HEK293 (cell line): ENCODE results near the gene MME.

Source experiments
- CTCF ChIA-PET: fragments of 350-600 bp; formaldehyde crosslinking; extraction: SDS; loops from one replicate; lab custom pipeline; 2021; ENCODE audit warnings: antibody characterized with exemption; lab: Yijun Ruan, JAX
- POLR2A ChIA-PET: fragments of 300-600 bp; formaldehyde crosslinking; extraction: SDS; loops from one replicate; lab custom pipeline; 2020; ENCODE audit warnings: antibody characterized with exemption, inconsistent platforms; lab: Yijun Ruan, JAX
- H3K27ac ChIP-seq: fragments of 200-500 bp; sonication (Bioruptor generic); 2 replicates; pipeline ENCODE4 v1.5.1; 2014; ENCODE audit warnings: low read depth, low read length, control low read depth, inconsistent platforms; ENCODE audit errors: extremely low read depth
- H3K36me3 ChIP-seq, 2 experiments: fragments of 200-500 bp in 1 of 2; sonication (Bioruptor generic) in 1 of 2; 1 replicate in 1 of 2; 2 replicates in 1 of 2; pipeline ENCODE4 v1.5.1; 2014 to 2017; ENCODE audit warnings: inconsistent platforms in 2 of 2, low read length in 2 of 2; ENCODE audit not compliant: control insufficient read depth in 2 of 2, insufficient read depth in 1 of 2
- H3K4me1 ChIP-seq: fragments of 200-500 bp; sonication (Bioruptor generic); 2 replicates; pipeline ENCODE4 v1.5.1; 2014; ENCODE audit warnings: mild to moderate bottlenecking, low read length, inconsistent platforms; ENCODE audit not compliant: control insufficient read depth, insufficient read depth
- H3K4me3 ChIP-seq: 2 replicates; pipeline ENCODE4 v1.5.1; 2011; ENCODE audit warnings: low read depth, mild to moderate bottlenecking, control low read depth, low read length, moderate library complexity
- H3K9me3 ChIP-seq: fragments of 200-500 bp; sonication (Bioruptor generic); 2 replicates; pipeline ENCODE4 v1.5.1; 2014; ENCODE audit warnings: low read depth, low read length, inconsistent platforms; ENCODE audit not compliant: control insufficient read depth, insufficient read depth
- GFI1B ChIP-seq: fragments of 450-650 bp; formaldehyde crosslinking; IDR thresholded peaks from 2 replicates; pipeline ENCODE4 v1.5.1; 2016; ENCODE audit warnings: missing biosample characterization, missing genetic modification characterization
- WT1 ChIP-seq: fragments of 450-650 bp; formaldehyde crosslinking; IDR thresholded peaks from 2 replicates; pipeline ENCODE4 v1.5.1; 2016; ENCODE audit warnings: missing biosample characterization, missing genetic modification characterization
- ZFP41 ChIP-seq: fragments of 450-650 bp; formaldehyde crosslinking; IDR thresholded peaks from 2 replicates; pipeline ENCODE4 v1.5.1; 2016; ENCODE audit warnings: missing biosample characterization, missing genetic modification characterization, borderline replicate concordance
- ZNF10 ChIP-seq: fragments of 450-650 bp; formaldehyde crosslinking; IDR thresholded peaks from 2 replicates; pipeline ENCODE4 v1.5.1; 2017; ENCODE audit warnings: missing biosample characterization, missing genetic modification characterization
- ZNF114 ChIP-seq: fragments of 450-650 bp; formaldehyde crosslinking; IDR thresholded peaks from 2 replicates; pipeline ENCODE4 v1.5.0; 2017; ENCODE audit warnings: missing biosample characterization, missing genetic modification characterization
- ZNF155 ChIP-seq: fragments of 450-650 bp; formaldehyde crosslinking; IDR thresholded peaks from 2 replicates; pipeline ENCODE4 v1.5.1; 2016; ENCODE audit warnings: missing biosample characterization, missing genetic modification characterization
- ZNF24 ChIP-seq: fragments of 450-650 bp; formaldehyde crosslinking; IDR thresholded peaks from 2 replicates; pipeline ENCODE4 v1.5.1; 2016; ENCODE audit warnings: missing biosample characterization, missing genetic modification characterization
- ZNF354C ChIP-seq: fragments of 450-650 bp; formaldehyde crosslinking; IDR thresholded peaks from 2 replicates; pipeline ENCODE4 v1.5.1; 2016; ENCODE audit warnings: missing biosample characterization, missing genetic modification characterization, low read depth, borderline replicate concordance
- ZNF416 ChIP-seq: fragments of 450-650 bp; formaldehyde crosslinking; IDR thresholded peaks from 2 replicates; pipeline ENCODE4 v1.5.1; 2016; ENCODE audit warnings: missing biosample characterization, missing genetic modification characterization
- ZNF626 ChIP-seq: fragments of 450-650 bp; sonication (Bioruptor Pico); formaldehyde crosslinking; IDR thresholded peaks from 2 replicates; pipeline ENCODE4 v1.5.1; 2018; ENCODE audit warnings: missing biosample characterization, missing genetic modification characterization, inconsistent platforms
- ZNF664 ChIP-seq: fragments of 450-650 bp; formaldehyde crosslinking; IDR thresholded peaks from 2 replicates; pipeline ENCODE4 v1.5.1; 2016; ENCODE audit warnings: missing biosample characterization, missing genetic modification characterization
- ZNF707 ChIP-seq: fragments of 450-650 bp; formaldehyde crosslinking; IDR thresholded peaks from 2 replicates; pipeline ENCODE4 v1.5.1; 2016; ENCODE audit warnings: missing biosample characterization, missing genetic modification characterization
- ZNF791 ChIP-seq: fragments of 450-650 bp; formaldehyde crosslinking; IDR thresholded peaks from 2 replicates; pipeline ENCODE4 v1.5.1; 2016; ENCODE audit warnings: missing biosample characterization, missing genetic modification characterization
- ZXDB ChIP-seq: fragments of 450-650 bp; formaldehyde crosslinking; IDR thresholded peaks from 2 replicates; pipeline ENCODE4 v1.5.1; 2016; ENCODE audit warnings: missing biosample characterization, missing genetic modification characterization
- TF ChIP-seq, protein P1 (sequence below): fragments of 450-650 bp; formaldehyde crosslinking; IDR thresholded peaks from 2 replicates; pipeline ENCODE4 v1.5.1; 2016; ENCODE audit warnings: missing biosample characterization, missing genetic modification characterization
- TF ChIP-seq, protein P2 (sequence below): fragments of 450-650 bp; formaldehyde crosslinking; IDR thresholded peaks from 2 replicates; pipeline ENCODE4 v1.5.1; 2016; ENCODE audit warnings: missing biosample characterization, missing genetic modification characterization
- TF ChIP-seq, protein P3 (sequence below): fragments of 450-650 bp; formaldehyde crosslinking; IDR thresholded peaks from 2 replicates; pipeline ENCODE4 v1.5.1; 2017; ENCODE audit warnings: missing biosample characterization, missing genetic modification characterization
- TF ChIP-seq, protein P4 (sequence below): fragments of 450-650 bp; formaldehyde crosslinking; IDR thresholded peaks from 2 replicates; pipeline ENCODE4 v1.5.1; 2016; ENCODE audit warnings: missing biosample characterization, missing genetic modification characterization
- TF ChIP-seq, protein P5 (sequence below): fragments of 450-650 bp; formaldehyde crosslinking; IDR thresholded peaks from 2 replicates; pipeline ENCODE4 v1.5.1; 2017; ENCODE audit warnings: missing biosample characterization, missing genetic modification characterization
- TF ChIP-seq, protein P6 (sequence below): fragments of 450-650 bp; formaldehyde crosslinking; IDR thresholded peaks from 2 replicates; pipeline ENCODE4 v1.5.1; 2016; ENCODE audit warnings: missing biosample characterization, missing genetic modification characterization, borderline replicate concordance
- TF ChIP-seq, protein P7 (sequence below): fragments of 450-650 bp; formaldehyde crosslinking; IDR thresholded peaks from 2 replicates; pipeline ENCODE4 v1.5.1; 2017; ENCODE audit warnings: missing biosample characterization, missing genetic modification characterization

MME gene

DNA sequence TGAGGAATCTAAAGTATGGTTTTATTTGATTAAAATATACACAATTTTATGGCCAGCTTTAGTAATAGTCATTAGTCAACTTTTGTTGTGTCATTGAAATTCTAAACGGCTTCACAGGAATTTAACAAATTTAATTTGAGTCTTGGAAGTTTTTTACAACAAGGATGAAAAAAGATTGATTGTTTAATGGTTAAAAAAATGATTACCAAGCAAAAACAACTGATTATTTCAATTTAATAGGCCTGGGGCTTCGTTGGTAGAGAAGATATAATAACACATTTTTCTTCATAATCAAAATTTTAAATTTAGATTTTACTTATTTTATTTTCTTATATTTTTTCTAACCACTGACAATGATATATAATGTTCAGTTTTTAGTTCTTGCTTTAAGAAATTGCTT is 4.4 kb downstream of the MME start:
- Histone ChIP-seq H3K27ac (no peak overlapping the region), H3K4me1 (no peaks in the 10 kb centered on the region), H3K9me3 (no peaks in the 10 kb centered on the region), H3K36me3 (no peaks in the 10 kb centered on the region), H3K4me3 (no peak overlapping the region)
- ChIA-PET POLR2A (no interaction called here), CTCF (no interaction called here)
- no peak for TF ChIP-seq ZNF10 (tag by site-specific recombination)
- no peak for TF ChIP-seq WT1 (tag by site-specific recombination)
- TF ChIP-seq ZNF791 (tag by site-specific recombination), result no peak

DNA sequence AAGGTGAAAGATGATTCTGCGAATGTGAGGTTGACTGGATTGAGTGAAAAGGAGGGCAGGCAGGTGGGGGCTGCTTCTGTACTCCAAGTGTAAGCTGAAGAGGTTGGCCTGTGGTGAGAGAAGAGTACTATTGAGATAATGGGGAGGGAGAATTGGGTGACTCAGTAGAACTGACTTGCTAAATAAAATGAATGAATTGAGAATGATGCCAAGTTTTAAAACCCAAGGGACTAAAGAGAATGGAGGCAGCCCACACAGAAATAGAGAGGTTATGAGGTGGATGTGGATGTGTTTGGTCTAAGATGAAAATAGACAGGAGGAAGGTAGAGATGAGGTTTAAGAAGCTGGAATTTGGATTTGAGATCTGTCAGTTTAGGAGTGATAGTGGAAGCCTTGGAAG is 5.9 kb downstream of the MME start:
- ChIA-PET CTCF (no interaction called here), POLR2A (no interaction called here)
- no peaks in the 10 kb centered on the region for H3K9me3 ChIP-seq
- H3K36me3 ChIP-seq, result no peaks in the 10 kb centered on the region
- TF ChIP-seq ZNF24 (tag by site-specific recombination), result no peak
- TF ChIP-seq, protein P1, sequence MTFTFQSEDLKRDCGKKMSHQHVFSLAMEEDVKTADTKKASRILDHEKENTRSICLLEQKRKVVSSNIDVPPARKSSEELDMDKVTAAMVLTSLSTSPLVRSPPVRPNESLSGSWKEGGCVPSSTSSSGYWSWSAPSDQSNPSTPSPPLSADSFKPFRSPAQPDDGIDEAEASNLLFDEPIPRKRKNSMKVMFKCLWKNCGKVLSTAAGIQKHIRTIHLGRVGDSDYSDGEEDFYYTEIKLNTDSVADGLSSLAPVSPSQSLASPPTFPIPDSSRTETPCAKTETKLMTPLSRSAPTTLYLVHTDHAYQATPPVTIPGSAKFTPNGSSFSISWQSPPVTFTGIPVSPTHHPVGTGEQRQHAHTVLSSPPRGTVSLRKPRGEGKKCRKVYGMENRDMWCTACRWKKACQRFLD (tag by site-specific recombination), result no peak
- TF ChIP-seq, protein P2, sequence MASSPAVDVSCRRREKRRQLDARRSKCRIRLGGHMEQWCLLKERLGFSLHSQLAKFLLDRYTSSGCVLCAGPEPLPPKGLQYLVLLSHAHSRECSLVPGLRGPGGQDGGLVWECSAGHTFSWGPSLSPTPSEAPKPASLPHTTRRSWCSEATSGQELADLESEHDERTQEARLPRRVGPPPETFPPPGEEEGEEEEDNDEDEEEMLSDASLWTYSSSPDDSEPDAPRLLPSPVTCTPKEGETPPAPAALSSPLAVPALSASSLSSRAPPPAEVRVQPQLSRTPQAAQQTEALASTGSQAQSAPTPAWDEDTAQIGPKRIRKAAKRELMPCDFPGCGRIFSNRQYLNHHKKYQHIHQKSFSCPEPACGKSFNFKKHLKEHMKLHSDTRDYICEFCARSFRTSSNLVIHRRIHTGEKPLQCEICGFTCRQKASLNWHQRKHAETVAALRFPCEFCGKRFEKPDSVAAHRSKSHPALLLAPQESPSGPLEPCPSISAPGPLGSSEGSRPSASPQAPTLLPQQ (tag by site-specific recombination), result no peak
- TF ChIP-seq ZFP41 (tag by site-specific recombination), result no peak
- no peak for TF ChIP-seq ZNF626 (tag by site-specific recombination)
- TF ChIP-seq, protein P3, sequence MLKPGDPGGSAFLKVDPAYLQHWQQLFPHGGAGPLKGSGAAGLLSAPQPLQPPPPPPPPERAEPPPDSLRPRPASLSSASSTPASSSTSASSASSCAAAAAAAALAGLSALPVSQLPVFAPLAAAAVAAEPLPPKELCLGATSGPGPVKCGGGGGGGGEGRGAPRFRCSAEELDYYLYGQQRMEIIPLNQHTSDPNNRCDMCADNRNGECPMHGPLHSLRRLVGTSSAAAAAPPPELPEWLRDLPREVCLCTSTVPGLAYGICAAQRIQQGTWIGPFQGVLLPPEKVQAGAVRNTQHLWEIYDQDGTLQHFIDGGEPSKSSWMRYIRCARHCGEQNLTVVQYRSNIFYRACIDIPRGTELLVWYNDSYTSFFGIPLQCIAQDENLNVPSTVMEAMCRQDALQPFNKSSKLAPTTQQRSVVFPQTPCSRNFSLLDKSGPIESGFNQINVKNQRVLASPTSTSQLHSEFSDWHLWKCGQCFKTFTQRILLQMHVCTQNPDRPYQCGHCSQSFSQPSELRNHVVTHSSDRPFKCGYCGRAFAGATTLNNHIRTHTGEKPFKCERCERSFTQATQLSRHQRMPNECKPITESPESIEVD (tag by site-specific recombination), result no peak
- TF ChIP-seq ZNF114 (tag by site-specific recombination), result no peak
- no peak for TF ChIP-seq GFI1B (tag by site-specific recombination)
- TF ChIP-seq ZNF707 (tag by site-specific recombination), result no peak
- TF ChIP-seq ZNF354C (tag by site-specific recombination), result no peak
- TF ChIP-seq ZNF416, result no peak
- no peak for TF ChIP-seq ZNF155 (tag by site-specific recombination)
- TF ChIP-seq ZNF664, result no peak
- TF ChIP-seq, protein P4, sequence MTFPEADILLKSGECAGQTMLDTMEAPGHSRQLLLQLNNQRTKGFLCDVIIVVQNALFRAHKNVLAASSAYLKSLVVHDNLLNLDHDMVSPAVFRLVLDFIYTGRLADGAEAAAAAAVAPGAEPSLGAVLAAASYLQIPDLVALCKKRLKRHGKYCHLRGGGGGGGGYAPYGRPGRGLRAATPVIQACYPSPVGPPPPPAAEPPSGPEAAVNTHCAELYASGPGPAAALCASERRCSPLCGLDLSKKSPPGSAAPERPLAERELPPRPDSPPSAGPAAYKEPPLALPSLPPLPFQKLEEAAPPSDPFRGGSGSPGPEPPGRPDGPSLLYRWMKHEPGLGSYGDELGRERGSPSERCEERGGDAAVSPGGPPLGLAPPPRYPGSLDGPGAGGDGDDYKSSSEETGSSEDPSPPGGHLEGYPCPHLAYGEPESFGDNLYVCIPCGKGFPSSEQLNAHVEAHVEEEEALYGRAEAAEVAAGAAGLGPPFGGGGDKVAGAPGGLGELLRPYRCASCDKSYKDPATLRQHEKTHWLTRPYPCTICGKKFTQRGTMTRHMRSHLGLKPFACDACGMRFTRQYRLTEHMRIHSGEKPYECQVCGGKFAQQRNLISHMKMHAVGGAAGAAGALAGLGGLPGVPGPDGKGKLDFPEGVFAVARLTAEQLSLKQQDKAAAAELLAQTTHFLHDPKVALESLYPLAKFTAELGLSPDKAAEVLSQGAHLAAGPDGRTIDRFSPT (tag by site-specific recombination), result no peak
- TF ChIP-seq, protein P5, sequence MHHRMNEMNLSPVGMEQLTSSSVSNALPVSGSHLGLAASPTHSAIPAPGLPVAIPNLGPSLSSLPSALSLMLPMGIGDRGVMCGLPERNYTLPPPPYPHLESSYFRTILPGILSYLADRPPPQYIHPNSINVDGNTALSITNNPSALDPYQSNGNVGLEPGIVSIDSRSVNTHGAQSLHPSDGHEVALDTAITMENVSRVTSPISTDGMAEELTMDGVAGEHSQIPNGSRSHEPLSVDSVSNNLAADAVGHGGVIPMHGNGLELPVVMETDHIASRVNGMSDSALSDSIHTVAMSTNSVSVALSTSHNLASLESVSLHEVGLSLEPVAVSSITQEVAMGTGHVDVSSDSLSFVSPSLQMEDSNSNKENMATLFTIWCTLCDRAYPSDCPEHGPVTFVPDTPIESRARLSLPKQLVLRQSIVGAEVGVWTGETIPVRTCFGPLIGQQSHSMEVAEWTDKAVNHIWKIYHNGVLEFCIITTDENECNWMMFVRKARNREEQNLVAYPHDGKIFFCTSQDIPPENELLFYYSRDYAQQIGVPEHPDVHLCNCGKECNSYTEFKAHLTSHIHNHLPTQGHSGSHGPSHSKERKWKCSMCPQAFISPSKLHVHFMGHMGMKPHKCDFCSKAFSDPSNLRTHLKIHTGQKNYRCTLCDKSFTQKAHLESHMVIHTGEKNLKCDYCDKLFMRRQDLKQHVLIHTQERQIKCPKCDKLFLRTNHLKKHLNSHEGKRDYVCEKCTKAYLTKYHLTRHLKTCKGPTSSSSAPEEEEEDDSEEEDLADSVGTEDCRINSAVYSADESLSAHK (tag by site-specific recombination), result no peak
- TF ChIP-seq, protein P6, sequence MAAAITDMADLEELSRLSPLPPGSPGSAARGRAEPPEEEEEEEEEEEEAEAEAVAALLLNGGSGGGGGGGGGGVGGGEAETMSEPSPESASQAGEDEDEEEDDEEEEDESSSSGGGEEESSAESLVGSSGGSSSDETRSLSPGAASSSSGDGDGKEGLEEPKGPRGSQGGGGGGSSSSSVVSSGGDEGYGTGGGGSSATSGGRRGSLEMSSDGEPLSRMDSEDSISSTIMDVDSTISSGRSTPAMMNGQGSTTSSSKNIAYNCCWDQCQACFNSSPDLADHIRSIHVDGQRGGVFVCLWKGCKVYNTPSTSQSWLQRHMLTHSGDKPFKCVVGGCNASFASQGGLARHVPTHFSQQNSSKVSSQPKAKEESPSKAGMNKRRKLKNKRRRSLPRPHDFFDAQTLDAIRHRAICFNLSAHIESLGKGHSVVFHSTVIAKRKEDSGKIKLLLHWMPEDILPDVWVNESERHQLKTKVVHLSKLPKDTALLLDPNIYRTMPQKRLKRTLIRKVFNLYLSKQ (tag by site-specific recombination), result no peak
- TF ChIP-seq, protein P7, sequence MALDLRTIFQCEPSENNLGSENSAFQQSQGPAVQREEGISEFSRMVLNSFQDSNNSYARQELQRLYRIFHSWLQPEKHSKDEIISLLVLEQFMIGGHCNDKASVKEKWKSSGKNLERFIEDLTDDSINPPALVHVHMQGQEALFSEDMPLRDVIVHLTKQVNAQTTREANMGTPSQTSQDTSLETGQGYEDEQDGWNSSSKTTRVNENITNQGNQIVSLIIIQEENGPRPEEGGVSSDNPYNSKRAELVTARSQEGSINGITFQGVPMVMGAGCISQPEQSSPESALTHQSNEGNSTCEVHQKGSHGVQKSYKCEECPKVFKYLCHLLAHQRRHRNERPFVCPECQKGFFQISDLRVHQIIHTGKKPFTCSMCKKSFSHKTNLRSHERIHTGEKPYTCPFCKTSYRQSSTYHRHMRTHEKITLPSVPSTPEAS, result no peak
- TF ChIP-seq ZXDB (tag by site-specific recombination), result no peak
- no peak overlapping the region for H3K27ac ChIP-seq
- no peak overlapping the region for H3K4me3 ChIP-seq
- no peaks in the 10 kb centered on the region for H3K4me1 ChIP-seq
